Smooth muscle cell (in vitro differentiated cells): ENCODE measurements around the gene STK11. TPM values are rescaled to one million over a fixed set of nuclear protein-coding genes. Genes with fewer than 3 reads are reported as not detected.

ENCODE experiments used
- DNase-seq: peaks from one replicate; lab custom pipeline; 2025; ENCODE audit not compliant: unreplicated experiment; lab: John Stamatoyannopoulos, UW
- H2AFZ ChIP-seq: fragments of 200-600 bp; sonication (generic); 2 replicates; pipeline ENCODE4 v1.6.0; 2016; ENCODE audit warnings: antibody characterized with exemption, low read depth, mild to moderate bottlenecking
- H3F3A ChIP-seq: fragments of 200-600 bp; sonication (generic); 2 replicates; pipeline ENCODE4 v1.6.0; 2017; ENCODE audit warnings: antibody characterized with exemption, low read depth
- H3K27ac ChIP-seq: fragments of 200-600 bp; sonication (generic); 2 replicates; pipeline ENCODE4 v1.5.1; 2016; ENCODE audit warnings: low read depth, mild to moderate bottlenecking
- H3K27me3 ChIP-seq: fragments of 200-600 bp; sonication (generic); 2 replicates; pipeline ENCODE4 v1.6.1; 2016; ENCODE audit warnings: low read depth, mild to moderate bottlenecking
- H3K36me3 ChIP-seq: fragments of 200-600 bp; sonication (generic); 2 replicates; pipeline ENCODE4 v1.5.1; 2016; ENCODE audit warnings: low read depth
- H3K4me1 ChIP-seq: fragments of 200-600 bp; sonication (generic); 2 replicates; pipeline ENCODE4 v1.5.1; 2016; ENCODE audit warnings: low read depth
- H3K4me2 ChIP-seq: fragments of 200-600 bp; sonication (generic); 2 replicates; pipeline ENCODE4 v1.6.0; 2016; ENCODE audit warnings: mild to moderate bottlenecking
- H3K4me3 ChIP-seq: fragments of 200-600 bp; sonication (generic); 2 replicates; pipeline ENCODE4 v1.5.1; 2016; ENCODE audit warnings: mild to moderate bottlenecking
- H3K79me2 ChIP-seq: fragments of 200-600 bp; sonication (generic); 2 replicates; pipeline ENCODE4 v1.6.0; 2016; ENCODE audit warnings: low read depth, mild to moderate bottlenecking
- H3K9ac ChIP-seq: fragments of 200-600 bp; sonication (generic); 2 replicates; pipeline ENCODE4 v1.6.0; 2016; ENCODE audit warnings: low read depth
- H3K9me3 ChIP-seq: fragments of 200-600 bp; sonication (generic); replicated peaks from 2 replicates; pipeline ENCODE4 v1.5.1; 2016; ENCODE audit warnings: low read depth
- H4K20me1 ChIP-seq: fragments of 200-600 bp; sonication (generic); 2 replicates; pipeline ENCODE4 v1.6.0; 2016; ENCODE audit warnings: low read depth
- WGBS: methylation state at CpG from one replicate; pipeline ENCODE4 v1.1.7; 2016; ENCODE audit warnings: low lambda C conversion rate; 5-methylcytosine and 5-hydroxymethylcytosine counted together
- polyA plus RNA-seq: library from polyadenylated mRNA; unstranded; fragments of >200 nt; fragmentation: Nextera tagmentation; extraction: Ambion mirVana; gene quantifications from 2 replicates; pipeline ENCODE4 v1.2.1, GENCODE V29; 2016
- total RNA-seq: library from RNA; depleted of rRNA; stranded (reverse); fragments of >200 nt; gene quantifications from 2 replicates; pipeline ENCODE4 v1.2.3, GENCODE V29; 2014
- TF ChIP-seq, protein P1 (sequence below): fragments of 200-600 bp; sonication (generic); IDR thresholded peaks from 2 replicates; pipeline ENCODE4 v1.5.1; 2017; ENCODE audit warnings: borderline replicate concordance, mild to moderate bottlenecking, antibody characterized with exemption; ENCODE audit not compliant: insufficient read depth, poor library complexity, severe bottlenecking

STK11 gene
- total and polyA plus RNA-seq, 2 experiments from 2014 or later: 23.6 to 62.3 TPM

DNA sequence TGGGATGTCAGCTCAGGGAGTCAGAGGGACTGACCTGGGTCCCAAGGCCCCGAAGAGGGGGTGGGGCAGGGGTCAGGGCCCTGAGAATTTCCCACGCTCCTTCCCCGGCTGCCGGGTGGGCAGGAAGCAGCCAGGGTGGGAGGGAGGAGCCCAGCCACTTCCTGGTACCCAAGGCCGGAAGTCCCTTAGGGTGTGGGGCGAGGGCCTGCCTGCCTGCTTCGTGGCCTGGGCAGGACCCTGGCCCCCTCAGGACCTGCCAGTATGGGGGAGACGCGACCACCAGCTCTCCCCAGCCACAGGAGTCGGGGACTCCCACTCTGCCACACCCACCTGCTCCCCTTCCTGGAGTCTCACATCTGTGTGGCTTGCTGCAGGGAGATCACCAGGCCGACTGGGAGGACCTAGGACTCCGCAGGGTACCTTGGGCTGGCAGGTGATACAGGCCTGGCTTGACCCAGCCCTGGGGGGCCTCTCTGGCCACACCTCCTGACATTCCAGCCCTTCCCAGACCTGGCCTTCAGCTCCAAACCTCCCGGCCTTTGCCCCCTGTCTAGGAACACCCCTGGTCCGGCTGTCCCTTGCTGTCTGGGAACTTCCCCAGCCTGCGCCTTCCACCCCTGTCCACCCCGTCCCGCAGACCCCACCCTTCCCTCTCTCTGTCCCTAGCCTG lies 53.8 kb downstream of the STK11 start:
- Histone ChIP-seq H3F3A (peaks cover 71% of the 10 kb centered on the region), H3K4me2 (no peak overlapping the region), H2AFZ (no peak overlapping the region), H3K9ac (no peak overlapping the region), H3K9me3 (no peaks in the 10 kb centered on the region), H3K4me3 (no peak overlapping the region), H3K4me1 (peaks cover 30% of the 10 kb centered on the region), H3K27me3 (no peaks in the 10 kb centered on the region), H3K79me2 (peaks cover 36% of the 10 kb centered on the region), H3K27ac (peak overlapping the region; percentile 74), H4K20me1 (peaks cover 56% of the 10 kb centered on the region), H3K36me3 (no peaks in the 10 kb centered on the region)
- no peak for DNase-seq
- 29% methylated on average over 17 of the region's 17 CpGs for WGBS
- TF ChIP-seq, protein P1, sequence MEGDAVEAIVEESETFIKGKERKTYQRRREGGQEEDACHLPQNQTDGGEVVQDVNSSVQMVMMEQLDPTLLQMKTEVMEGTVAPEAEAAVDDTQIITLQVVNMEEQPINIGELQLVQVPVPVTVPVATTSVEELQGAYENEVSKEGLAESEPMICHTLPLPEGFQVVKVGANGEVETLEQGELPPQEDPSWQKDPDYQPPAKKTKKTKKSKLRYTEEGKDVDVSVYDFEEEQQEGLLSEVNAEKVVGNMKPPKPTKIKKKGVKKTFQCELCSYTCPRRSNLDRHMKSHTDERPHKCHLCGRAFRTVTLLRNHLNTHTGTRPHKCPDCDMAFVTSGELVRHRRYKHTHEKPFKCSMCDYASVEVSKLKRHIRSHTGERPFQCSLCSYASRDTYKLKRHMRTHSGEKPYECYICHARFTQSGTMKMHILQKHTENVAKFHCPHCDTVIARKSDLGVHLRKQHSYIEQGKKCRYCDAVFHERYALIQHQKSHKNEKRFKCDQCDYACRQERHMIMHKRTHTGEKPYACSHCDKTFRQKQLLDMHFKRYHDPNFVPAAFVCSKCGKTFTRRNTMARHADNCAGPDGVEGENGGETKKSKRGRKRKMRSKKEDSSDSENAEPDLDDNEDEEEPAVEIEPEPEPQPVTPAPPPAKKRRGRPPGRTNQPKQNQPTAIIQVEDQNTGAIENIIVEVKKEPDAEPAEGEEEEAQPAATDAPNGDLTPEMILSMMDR: no peak

DNA sequence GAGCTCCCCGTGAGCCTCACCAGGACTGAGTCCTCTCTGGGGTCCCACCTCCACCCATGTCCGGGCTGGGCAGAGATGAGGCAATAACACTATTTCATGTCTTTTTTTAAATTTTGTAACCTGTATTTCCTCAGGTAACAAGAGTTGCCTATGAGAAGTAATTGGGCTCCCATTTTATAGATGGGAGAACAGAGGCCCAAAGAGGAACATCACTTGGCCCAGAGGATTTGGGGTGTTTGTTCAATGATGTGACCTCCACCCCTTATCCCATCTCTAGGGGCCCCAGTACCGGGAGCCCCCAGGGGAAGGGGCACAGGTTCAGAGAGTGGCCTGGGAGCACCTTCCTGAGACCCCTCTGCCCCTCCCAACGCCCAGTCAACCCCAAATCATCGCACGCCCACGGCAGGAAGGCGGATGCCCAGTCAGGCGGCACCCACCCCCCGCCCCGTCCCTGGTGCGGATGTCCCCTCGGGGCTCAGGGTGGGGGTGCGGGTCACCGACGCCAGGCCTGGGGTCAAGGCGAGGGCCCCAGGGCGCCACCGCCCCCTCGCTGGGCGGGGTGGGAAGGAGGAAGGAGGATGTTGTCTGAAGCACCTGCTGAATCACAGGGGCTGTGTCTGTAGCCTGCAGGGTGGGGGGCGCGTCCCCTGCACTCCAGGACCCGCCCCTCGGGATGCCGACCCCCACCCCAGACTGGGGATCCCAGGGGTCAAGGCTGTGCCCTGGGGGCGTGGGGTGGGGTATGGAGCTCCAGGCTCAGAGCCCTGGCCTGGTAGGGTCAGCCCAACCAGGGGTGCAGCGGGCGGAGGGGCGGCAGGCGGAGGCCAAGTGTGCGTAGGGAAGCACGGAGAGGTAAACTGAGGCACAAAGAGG lies 54.5 kb downstream of the STK11 start:
- WGBS: 27% methylated on average over 16 of the region's 33 CpGs
- Histone ChIP-seq H3K4me2 (peak overlapping the region; percentile 82), H3K79me2 (peaks cover 29% of the 10 kb centered on the region), H3F3A (peaks cover 63% of the 10 kb centered on the region), H3K9ac (peak overlapping the region; percentile 41), H3K36me3 (no peaks in the 10 kb centered on the region), H3K27ac (peak overlapping the region; percentile 74), H2AFZ (no peak overlapping the region), H3K4me3 (peak overlapping the region; percentile 42), H3K4me1 (peaks cover 34% of the 10 kb centered on the region), H3K27me3 (no peaks in the 10 kb centered on the region), H4K20me1 (peaks cover 49% of the 10 kb centered on the region), H3K9me3 (no peaks in the 10 kb centered on the region)
- peak; percentile 65 for DNase-seq
- TF ChIP-seq, protein P1: no peak

DNA sequence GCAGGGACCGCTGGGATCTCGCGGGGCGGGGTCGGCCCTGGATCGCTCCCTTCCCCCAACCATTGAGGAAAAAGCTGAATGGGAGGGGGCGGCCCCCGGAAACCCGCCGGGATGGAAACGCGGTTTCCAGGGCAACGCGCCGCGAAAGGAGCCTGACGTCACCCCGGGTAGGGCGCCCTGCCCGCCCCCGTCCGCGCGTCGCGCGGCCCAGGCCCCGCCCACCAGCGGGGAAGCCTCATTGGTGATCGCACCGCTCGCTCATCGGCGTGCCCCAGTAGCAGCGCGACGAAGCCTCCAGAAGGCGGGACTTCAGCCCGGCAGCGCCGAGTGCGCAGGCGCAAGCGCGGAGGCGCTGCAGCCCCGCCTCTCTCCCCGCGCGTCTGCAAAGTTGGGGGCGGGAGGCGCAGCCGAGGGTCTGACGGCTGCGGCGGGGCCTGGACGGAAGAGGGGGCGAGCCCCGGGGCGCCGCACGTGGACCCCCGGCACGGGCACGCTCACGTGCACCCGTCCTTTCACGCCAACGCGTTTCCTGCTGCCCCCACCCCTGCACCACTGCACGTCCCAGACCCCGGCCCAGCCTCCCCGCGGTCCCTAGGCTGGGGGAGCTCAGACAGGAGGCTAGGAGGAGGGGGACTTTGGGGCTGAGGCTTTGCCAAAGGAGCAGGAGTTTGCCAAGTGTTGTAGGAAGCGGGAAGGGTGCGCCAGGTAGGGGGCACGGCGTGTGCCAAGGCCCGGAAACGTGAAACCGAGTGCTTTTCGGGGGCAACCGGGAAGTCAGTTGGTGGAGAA lies 55.4 kb downstream of the STK11 start:
- peaks cover 20% of the 10 kb centered on the region for H3K79me2 ChIP-seq

More for the DNA sequence above, 55.4 kb downstream of the STK11 start:
- TF ChIP-seq, protein P1: no peak
- H4K20me1 ChIP-seq: peaks cover 40% of the 10 kb centered on the region
- no peaks in the 10 kb centered on the region for H3K9me3 ChIP-seq
- H3K9ac ChIP-seq: peak overlapping the region; percentile 96
- H3K4me2 ChIP-seq: peak overlapping the region; percentile 95
- H3K4me3 ChIP-seq: peak overlapping the region; percentile 64
- no peak overlapping the region for H2AFZ ChIP-seq
- H3F3A ChIP-seq: peaks cover 57% of the 10 kb centered on the region
- WGBS: 1% methylated on average over 51 of the region's 83 CpGs
- H3K36me3 ChIP-seq: no peaks in the 10 kb centered on the region
- peak; percentile 89 for DNase-seq
- peaks cover 40% of the 10 kb centered on the region for H3K4me1 ChIP-seq
- no peaks in the 10 kb centered on the region for H3K27me3 ChIP-seq
- H3K27ac ChIP-seq: peak overlapping the region; percentile 97
